ENCODE measurements around the gene PIK3C2G. TPM values are rescaled to one million over a fixed set of nuclear protein-coding genes. Genes with fewer than 3 reads are reported as not detected.

Gene PIK3C2G
- total and polyA plus RNA-seq, 4 donors, result 4.9 to 40.1 (median 19.4) TPM

- 86% methylated on average over 2 of the region's 2 CpGs for WGBS
- peaks cover 0 to 7% (median 3%) of the 10 kb centered on the region in 4 donors for H3K4me1 ChIP-seq (ENCODE audit: control insufficient read depth in 4 of 4, insufficient read depth in 4 of 4, low read length in 3 of 4)
Observed at GRCh38 chr12:18632848-18633247, 371.5 kb downstream of the PIK3C2G start.

More at GRCh38 chr12:18632848-18633247, 371.5 kb downstream of the PIK3C2G start:
- TF ChIP-seq YY1 (IDR thresholded peaks at IDR 0.05), result no peak
- TF ChIP-seq HNF4A (conservative IDR thresholded peaks at IDR 0.05), result no peak
- TF ChIP-seq FOXA2 (IDR thresholded peaks at IDR 0.05), result no peak
- TF ChIP-seq RXRA (IDR thresholded peaks at IDR 0.05), result no peak
- no peak for TF ChIP-seq HNF4G (IDR thresholded peaks at IDR 0.05)
- no peak for TF ChIP-seq RAD21 (IDR thresholded peaks at IDR 0.05)
- no peak for TF ChIP-seq NR2F2 (IDR thresholded peaks at IDR 0.05)
- TF ChIP-seq ATF3 (IDR thresholded peaks at IDR 0.05), result no peak
- TF ChIP-seq GABPA (IDR thresholded peaks at IDR 0.05 in 1 of 2, conservative IDR thresholded peaks at IDR 0.05 in 1 of 2), result no peak
- no peak for TF ChIP-seq SP1 (IDR thresholded peaks at IDR 0.05)
- TF ChIP-seq EGR1 (IDR thresholded peaks at IDR 0.05; ENCODE audit: low read depth in 2 of 2), result no peak
- TF ChIP-seq JUND (IDR thresholded peaks at IDR 0.05), result no peak
- TF ChIP-seq CTCF (IDR thresholded peaks at IDR 0.05; ENCODE audit: low read depth, low read length, missing input control), result no peak
- no peak for TF ChIP-seq ZBTB33 (IDR thresholded peaks at IDR 0.05)
- no peak for TF ChIP-seq TAF1 (conservative IDR thresholded peaks at IDR 0.05)
- TF ChIP-seq FOXA1 (IDR thresholded peaks at IDR 0.05), result no peak
- no peak for TF ChIP-seq MAX (IDR thresholded peaks at IDR 0.05)
- TF ChIP-seq REST (IDR thresholded peaks at IDR 0.05), result no peak
- no peak overlapping the region for H3K4me3 ChIP-seq (ENCODE audit: low read depth in 1 of 3, low read length in 3 of 3)
- H3K27me3 ChIP-seq (ENCODE audit: control insufficient read depth in 4 of 4, insufficient read depth in 4 of 4, low read length in 3 of 4), result no peaks in the 10 kb centered on the region
- no peak overlapping the region for H3K9ac ChIP-seq (ENCODE audit: low read depth in 1 of 2, low read length in 2 of 2)
- no peaks in the 10 kb centered on the region for H3K36me3 ChIP-seq (ENCODE audit: control insufficient read depth in 4 of 4, insufficient read depth in 3 of 4, low read depth in 1 of 4, low read length in 3 of 4)
- DNase-seq (ENCODE audit: low spot score), result no peak
- H3K27ac ChIP-seq (ENCODE audit: low read depth in 1 of 2, low read length in 2 of 2), result no peak overlapping the region
- no peaks in the 10 kb centered on the region for H3K9me3 ChIP-seq (ENCODE audit: control insufficient read depth in 4 of 4, low read length in 3 of 4)
